AG20443 (cell line): ENCODE results near the gene LCTL.
"Not testable (repeated sequence)": the region's sequence is repeated elsewhere in the genome, so short reads cannot be mapped to it uniquely, and the experiment has no call there.

Experiments used
- DNase-seq: peaks from one replicate; pipeline ENCODE4 v3.0.0; 2012; ENCODE audit warnings: low spot score, mixed read lengths

LCTL gene

DNA sequence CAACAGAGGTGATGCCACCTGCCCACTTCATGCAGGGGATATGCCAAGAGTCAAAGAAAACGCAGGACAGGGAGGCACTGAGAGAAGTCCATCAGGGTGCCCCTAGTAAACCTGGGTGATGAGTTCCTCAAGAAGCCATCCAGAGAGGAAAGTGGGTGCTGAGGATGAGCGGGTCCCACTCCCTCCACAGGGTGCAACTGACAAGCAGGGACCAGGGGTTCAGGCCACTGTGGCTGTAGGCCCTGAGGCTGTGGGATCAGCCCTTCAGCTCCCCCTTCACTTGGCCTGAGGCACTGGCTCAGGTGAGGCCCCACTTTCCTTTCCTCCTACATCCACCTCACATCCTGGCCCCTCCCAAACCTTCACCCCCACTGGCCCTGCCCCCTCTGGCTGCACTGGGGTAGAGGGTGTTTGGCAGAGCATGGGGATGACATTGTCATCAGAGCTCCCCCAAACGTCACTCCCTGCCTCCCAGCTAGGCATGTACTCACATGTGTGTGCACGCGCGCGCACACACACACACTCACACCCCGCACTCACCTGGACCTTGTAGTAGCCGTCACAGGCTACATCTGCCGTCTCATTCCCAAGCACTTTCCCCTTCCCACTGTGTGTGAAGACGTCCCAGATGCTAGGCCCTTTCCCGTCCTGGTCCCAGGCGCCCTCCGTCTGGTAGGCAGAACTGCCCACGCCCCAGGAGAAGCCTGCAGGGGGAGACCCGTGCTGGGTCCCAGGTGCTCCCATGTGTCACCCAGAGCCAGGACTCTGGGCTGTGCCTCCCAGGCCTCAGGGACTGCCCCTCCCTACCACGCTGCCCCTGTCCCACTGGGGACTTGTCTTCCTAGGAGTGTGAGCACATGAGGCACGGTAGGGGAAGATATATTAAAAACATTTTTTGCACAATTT lies 1.4 kb downstream of the LCTL start:
- DNase-seq: no peak

DNA sequence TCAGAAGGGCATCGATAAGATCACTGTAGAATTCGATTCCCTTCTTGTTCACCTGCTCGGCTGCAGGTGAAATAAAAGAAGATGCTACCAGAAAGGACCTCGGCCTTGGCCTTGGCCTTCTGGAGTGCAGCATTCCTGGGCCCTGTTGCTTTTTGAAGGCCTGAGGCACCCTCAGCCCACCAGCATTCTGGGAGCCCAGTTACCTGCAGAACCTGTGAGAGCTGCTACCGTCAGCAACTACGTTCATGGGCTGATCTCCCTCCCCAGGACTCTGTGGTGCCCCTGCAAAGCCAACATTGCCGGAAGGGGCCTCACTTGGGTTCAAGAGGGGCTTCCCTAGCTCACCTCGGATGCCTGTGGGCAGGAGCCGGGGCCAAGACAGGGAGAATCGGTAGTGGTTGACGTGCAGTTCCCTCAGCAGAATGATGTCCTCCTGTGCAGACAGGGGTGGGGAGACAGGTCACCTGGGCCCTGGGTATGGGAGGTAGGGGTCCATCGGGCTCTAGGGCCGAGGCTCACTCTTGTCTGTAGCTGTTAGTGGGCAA lies 2.2 kb downstream of the LCTL start:
- no peak for DNase-seq

DNA sequence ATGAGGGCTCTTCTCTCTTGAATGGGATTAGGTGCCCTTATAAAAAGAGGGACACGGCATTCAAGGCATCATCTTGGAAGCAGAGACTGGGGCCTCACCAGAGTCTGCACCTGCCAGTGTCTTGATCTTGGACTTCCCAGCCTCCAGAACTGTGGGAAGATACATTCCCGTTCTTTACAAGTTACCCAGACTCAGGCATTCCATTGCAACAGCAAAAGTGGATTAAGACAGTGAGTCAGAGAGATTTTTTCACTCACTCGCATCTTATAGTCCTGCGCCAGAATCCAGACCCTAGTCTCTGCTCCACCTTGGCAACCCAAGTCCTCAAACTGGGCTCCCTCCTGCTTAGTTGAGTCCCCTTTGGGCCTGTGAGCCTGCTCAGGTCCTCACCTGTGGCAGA lies 2.7 kb downstream of the LCTL start:
- no peak for DNase-seq

DNA sequence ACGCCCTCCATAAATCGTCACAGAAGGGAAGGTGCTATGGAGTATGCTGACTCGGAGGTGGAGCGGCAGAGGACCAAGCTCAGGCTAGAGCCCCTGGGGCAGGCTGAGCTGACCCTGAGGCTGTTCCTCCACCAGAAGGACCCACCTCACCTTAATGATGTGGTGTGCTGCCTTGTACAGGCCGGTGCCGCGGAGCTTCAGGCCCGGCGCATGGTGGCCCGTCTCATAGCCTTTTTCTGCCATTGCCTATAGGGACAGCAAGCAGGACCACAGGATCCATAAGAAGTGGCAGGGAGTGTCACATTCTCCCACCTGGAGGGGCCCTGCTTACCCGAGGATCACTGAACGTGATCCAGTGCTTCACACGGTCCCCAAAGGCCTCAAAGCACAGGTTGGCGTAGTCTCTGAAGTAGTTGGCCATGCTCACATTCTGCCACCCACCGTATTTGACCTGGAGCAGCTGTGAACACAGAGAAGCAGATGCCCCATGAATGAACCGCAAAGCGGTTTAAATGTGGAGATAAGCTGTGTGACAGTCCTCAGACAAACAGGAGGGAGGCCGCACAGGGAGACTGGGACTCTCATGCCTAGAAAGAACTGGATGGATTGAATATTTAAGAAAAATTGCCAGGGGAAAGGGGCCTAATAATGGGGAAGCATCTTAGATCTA lies 4.8 kb downstream of the LCTL start:
- DNase-seq: no peak

DNA sequence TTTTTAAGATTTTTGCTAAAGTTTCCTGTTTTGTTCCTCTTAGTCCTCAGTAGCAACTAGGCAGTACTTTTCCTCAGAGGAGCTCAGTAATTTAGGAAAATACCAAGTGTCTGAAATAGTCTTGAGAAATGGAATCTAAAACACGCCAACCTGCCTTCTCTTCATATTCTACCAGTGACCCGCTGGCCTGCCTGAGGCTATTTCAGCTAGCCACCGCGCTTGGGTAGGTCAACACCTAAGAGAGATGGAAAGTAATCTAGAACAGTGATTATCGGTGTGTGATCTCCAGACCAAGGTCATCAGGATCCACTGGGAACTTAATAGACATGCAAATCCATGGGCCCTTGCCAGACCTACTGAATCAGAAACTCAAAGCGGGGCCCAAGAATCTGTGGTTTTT lies 7.5 kb downstream of the LCTL start:
- DNase-seq: no peak

DNA sequence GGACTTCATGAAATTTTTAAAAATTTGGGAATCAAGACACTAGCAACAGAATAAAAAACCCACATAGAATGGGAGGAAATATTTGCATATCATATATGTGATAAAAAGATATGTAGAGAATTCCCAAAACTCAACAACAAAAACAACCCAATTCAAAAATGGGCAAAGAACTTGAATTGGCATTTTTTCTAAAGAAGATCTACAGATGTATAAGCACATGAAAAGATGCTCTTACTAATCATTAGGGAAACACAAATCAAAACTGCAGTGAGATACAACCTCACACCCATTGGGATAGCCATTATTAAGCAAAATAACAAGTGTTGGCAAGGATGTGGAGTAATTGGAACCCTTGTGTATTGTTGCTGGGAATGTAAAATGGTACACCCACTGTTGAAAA lies 10.1 kb downstream of the LCTL start:
- DNase-seq: no peak

DNA sequence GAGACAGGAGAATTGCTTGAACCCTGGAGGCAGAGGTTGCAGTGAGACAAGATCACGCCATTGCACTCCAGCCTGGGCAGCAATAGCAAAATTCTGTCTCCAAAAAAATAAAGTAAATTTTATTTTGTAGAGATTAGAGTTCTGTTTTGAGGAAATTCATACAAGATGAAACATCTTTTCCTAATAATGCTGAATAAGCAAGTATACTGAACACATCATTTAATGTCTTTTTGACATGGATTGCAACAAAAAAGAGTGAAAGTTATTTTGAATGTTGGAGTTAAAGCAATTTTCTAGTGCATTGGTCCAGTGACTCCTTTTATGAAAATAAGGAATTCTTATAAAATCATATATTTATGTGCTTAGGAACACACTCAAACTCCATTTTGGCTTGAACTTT lies 20.5 kb downstream of the LCTL start:
- no peak for DNase-seq

DNA sequence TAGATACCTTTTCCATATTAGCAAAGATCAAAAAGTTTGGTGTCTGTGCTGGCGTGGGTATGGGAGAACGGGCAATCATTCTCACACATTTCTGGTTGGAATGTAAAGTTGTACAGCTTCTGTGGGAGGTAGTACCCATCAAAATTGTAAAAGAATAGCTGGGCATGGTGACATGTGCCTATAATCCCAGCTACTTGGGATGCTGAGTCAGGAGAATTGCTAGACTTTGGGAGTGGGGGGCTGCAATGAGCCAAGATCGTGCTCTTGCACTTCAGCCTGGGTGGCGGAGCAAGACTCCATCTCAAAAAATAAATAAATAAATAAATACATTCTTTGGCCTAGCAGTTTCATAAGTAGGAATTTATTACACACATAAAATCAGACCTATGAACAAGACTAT lies 22.9 kb downstream of the LCTL start:
- no peak for DNase-seq

DNA sequence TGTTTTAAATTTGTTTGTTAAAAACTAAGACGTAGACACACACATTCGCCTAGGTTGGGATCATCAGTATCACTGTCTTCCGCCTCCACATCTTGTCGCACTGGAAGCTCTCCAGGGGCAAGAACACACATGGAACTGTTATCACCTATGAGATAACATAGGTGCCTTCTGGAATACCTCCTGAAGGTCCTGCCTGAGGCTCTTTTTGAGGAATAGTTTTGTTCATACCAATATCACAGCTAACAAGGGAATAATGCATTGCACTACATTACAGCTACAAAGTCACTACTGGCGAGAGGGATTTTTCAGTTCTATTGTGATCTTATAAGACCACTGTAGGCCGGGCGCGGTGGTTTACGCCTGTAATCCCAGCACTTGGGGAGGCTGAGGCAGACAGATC lies 30.7 kb downstream of the LCTL start:
- DNase-seq: no peak

DNA sequence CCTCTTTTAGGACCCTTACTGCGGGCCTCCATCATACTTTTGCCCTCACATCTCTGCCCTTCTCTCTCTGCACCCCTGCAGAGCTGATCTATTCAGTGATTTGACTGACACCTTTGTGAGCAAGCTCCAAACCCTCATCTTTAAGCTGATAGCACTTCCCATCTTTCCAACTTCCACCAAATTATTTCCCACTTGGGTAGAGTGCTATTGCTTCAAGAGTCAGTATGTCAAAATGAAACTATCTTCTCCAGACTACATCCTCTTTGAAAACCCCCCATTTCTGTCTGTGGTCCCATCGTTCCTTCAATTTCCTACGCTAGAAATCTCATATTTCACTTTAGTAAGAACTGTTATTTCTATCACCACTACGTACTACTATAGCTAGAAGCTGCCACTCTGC lies 41.0 kb downstream of the LCTL start:
- no peak for DNase-seq

DNA sequence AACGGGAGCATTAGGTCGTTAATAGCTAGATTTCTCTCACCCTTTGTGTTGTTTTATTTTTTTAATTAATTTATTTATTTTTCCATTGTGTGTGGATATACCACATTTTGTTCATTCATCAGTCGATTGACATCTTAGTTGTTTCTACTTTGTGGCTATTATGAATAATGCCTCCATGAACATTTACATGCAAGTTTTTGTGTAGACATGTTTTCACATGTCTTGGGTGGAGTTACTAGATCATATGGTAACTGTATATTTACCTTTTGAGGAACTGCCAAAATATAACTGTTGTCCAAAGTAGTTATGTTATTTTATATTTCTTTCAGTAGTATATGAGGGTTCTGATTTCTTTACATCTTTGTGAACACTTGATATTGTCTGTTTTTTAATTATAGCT lies 41.9 kb downstream of the LCTL start:
- DNase-seq: no peak

DNA sequence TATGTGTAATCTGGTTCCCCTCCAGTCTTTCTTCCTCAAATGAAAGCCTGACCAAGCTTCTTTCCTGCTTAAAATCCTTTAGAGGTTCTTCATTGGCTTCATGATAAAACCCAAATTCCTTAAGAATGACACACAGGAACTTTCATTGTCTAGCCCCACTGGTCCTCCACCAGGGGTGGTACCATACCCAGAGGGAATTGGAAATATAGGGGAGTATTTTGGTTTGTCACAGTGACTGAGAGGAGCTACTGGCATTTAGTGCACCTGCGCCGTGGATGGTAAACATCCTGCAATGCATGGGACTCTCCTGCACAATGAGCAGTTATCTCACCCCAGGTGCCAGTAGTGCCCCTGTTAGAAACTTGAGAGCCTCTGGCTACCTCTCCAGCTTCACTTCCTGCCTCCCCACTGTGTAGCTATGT lies 49.9 kb downstream of the LCTL start:
- peak; percentile 33 for DNase-seq

DNA sequence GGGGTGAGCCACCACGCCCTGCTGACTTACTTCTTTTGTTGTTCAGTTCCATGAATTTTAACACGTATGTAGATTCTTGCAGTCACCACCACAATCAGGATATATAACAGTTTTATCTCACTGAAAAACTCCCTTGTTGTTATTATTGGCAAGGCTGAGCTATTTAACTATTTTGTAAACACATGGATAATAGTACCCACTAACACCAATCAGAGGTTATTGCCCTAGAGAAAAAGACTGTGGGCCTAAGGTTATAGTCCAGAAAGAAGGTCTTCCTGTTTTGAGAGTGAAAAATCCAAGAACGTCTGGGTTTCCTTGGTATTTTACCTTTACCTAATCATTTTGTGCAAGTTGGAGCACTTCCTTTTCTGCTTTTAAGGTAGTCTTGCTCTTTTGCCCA lies 51.2 kb downstream of the LCTL start:
- DNase-seq: no peak

DNA sequence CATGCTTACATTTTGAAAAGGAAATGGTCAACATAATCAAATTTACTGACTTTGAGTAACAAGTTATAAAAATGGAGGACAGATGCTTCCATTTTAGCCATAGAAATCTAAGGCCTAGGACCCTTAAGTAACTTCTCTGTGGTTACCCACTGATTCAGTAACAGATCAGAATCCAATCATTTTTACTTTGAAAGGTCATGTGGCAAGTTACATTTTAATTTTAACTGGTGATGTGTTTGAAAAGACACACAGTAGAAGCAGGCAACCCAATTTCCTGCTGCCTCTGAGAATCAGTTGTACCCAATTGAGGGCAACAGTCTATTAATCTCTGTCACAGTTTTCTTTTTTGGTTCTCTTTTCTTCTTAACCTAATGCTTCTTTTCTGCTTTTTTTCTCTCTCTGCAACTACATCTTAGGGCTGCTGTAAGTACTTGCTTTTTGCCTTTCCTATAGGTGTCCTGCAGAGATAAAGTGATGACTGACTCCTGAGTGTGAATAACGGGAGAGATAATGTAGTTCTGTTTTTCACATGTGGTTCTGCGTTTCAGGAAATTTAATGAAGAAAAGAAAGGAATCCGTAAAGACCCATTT lies 57.4 kb downstream of the LCTL start:
- no peak for DNase-seq

DNA sequence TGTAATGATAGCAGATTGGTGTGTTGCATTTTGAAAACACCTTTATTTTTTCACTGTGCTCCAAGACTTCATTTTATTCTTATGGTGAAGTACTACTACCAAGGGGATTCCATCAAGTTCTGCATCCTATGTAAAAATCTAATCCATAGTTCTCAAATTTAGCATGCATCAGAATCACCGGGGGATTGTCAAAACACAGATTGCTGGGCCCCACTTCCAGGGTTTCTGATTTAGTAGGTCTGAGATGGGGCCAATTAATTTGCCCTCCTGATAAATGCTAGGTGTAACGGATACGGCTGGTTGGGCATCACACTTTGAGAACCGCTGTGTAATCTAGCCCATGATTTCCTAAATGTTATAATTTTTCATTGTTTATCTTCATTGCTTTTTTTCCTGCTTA lies 60.0 kb downstream of the LCTL start:
- no peak for DNase-seq

DNA sequence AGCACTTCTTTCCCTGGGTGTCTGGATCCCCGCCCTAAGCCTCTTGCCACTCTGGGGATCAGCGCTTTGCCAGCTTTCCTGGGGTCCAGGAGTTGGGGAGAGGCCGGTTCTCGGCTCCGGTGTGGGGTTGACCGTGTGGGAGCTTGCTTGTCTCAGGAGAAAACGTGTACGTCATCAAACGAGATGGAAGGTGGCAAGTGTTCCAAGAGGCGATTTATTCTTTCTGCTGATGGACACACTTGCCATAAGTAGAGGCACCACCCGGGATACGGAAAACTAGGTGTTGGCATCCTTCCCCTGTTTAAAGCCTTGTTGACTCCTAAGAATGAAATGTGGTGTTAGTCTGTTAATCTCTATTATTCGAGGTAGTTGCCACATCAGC lies 60.4 kb downstream of the LCTL start:
- no peak for DNase-seq

DNA sequence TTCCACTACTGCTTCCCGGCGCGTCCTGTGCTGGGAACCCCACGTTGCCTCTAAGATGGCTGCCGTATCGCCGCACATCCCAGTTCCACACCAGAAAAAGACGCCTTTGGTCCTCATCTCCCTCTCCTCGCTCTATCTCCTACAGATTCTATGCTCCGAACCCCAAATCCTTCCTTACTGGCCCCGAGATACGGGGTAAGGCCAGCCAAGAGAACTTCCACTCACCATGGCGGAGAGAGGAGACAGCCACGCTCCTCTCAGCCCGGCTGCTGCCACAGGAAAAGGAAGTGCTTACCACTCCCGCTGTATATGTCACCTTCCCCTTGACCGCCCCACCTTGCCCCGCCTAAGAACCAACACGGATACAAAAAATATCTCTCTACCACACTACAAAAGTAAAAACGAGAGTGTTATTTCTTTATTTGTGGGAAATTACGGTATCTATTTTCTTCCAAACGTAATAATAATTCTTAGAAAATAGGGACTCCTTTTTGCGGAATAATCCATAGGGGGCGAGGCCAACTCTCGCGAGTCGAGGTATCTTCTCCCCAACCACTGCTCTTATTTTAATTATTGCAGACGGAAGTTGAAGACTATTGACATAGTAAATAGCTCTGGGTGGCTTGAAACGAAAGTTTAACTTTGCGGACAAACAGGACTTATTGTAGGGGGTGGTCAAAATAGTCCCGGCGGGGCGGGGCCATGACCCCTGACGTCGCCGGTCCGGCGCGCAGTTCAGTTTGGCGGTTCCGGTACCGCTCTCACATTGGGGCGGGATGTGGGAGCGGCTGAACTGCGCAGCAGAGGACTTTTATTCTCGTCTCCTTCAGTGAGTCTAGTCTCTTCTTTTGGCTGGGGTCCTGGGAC lies 61.0 kb downstream of the LCTL start, which contains the start of the genes RPL4 and ZWILCH:
Gene RPL4, minus strand, starts transcription at position 293 of the 867 bp plus-strand sequence. Its CDS starts 65 bp downstream, at position 228.
Gene ZWILCH, plus strand, starts transcription at position 764 of the 867 bp plus-strand sequence. Its CDS starts 13 bp downstream, at position 777.
- peak; percentile 92 for DNase-seq

DNA sequence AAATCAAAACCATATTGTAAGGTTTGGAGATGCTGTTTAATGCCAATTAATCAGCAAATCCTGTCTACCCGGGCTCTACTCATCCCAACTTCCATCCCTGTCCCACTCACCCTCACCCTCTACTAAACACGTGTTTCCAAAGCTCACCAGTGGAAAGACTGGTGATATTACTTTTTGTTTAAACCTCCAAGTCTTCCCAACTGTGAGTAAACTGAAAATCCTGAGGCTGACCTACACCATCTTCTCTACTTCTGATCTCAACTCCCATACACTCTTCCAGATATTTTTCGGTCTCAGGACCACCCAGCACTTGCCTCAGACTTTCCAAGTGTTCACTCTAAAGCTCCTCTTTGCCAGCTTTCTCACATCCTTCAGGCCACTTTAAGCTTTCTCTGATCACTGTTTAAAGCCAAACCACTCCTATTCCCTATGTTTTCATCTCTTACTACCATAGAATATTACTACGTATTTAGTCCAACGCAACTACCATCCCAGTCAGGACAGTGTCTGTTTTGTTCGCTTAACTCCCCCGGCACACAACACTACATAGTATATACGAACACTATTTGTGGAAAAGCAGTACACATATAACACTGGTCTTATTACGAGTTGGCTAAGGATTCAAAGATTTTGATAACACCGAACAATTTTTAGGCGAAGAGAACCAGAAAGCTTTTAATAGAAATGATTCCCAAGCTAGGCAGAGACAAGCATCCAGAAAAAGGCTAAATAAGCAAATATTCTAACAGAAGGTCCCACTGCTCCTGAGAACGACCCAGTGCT lies 61.8 kb downstream of the LCTL start:
- DNase-seq: no peak

DNA sequence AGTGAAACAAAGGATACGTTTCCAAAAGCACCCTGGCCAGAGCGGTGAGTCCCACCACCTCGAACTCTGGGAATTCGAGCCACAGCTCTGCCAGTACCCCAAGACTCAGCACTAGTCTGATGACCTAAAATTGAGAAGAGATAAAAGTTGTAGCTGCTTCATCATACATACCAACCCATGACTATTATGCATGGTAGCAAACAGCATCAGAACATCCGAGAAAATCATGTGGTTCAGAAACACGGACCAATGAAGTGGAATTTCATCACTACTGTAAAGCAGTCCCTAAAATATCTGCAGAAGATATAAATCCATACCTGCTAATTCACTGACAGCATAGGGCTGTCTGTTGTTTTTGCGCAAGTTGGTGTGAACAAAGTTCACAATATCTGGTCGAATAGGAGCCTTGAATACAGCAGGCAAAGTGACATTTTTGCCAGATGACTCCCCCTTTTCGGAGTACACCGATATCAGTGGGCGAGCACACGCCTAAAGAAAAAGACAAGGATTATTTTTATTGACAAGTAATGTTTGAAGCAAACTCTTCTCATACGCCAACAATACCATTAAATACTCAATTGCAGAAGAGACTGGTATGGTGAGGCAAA lies 62.7 kb downstream of the LCTL start:
- not testable (repeated sequence) for DNase-seq

DNA sequence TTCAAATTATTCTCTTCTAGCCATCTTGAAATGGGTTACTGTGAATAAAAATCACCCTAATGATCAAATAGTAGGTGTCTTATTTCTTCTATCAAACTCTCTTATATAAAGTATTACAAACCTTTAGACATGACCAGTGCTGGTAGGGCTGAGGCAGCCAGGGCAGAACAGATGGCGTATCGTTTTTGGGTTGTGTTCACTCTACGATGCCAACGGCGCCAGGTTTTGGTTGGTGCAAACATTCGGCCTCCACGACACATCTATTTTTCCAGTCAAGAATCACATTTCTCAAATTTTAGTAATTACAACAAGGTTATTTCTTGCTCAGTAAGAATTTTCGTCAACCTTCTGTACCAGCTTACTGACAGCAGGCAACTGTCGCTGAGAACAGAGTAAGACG lies 63.3 kb downstream of the LCTL start:
- no peak for DNase-seq
